ENCODE measurements around the gene ZAR1. TPM values are rescaled to one million over a fixed set of nuclear protein-coding genes. Genes with fewer than 3 reads are reported as not detected.
A peak's percentile ranks its signal among the peaks of the same experiment; 100 is the strongest.
"Not testable (repeated sequence)": the region's sequence is repeated elsewhere in the genome, so short reads cannot be mapped to it uniquely, and the experiment has no call there.

The ZAR1 gene, protein sequence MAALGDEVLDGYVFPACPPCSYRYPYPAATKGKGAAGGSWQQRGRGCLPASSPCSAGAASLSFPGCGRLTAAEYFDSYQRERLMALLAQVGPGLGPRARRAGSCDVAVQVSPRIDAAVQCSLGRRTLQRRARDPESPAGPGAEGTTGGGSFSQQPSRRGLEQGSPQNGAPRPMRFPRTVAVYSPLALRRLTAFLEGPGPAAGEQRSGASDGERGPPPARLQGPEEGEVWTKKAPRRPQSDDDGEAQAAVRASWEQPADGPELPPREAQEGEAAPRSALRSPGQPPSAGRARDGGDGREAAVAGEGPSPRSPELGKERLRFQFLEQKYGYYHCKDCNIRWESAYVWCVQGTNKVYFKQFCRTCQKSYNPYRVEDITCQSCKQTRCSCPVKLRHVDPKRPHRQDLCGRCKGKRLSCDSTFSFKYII
- not detected for total RNA-seq
- 0 to 0.12 reads per million in 2 donors for total RNA-seq

DNA sequence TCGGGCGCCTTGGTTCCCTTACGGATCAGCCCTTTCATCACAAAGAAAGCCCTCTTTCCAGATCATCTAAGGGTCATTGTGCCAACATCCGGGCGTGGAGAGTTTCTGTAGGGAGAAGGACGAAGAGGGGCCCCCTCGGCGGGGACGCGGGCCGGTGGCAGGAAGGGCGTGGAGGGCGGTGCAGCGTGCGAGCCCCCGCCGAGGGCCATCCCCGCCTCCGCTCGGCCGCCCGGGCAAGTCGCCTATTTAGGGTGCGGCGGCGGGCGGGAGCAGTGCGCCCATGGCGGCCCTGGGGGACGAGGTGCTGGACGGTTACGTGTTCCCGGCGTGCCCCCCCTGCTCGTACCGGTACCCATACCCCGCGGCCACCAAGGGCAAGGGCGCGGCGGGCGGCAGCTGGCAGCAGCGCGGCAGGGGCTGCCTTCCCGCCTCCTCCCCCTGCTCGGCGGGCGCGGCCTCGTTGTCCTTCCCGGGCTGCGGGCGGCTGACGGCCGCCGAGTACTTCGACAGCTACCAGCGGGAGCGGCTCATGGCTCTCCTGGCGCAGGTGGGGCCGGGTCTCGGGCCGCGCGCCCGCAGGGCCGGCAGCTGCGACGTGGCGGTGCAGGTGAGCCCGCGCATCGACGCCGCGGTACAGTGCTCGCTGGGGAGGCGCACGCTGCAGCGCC lies at the start of gene ZAR1:
Gene ZAR1, plus strand, starts transcription at position 241 of the 668 bp plus-strand sequence. Its CDS starts 40 bp downstream, at position 281.
- H3K4me1 Mint-ChIP-seq: no peaks in the 10 kb centered on the region
- peak; percentile 20 for ATAC-seq
- no peaks in the 10 kb centered on the region for H3K9me3 ChIP-seq (ENCODE audit: control insufficient read depth, low read length, poor library complexity, severe bottlenecking)
- peaks cover 43% of the 10 kb centered on the region for H3K27me3 Mint-ChIP-seq
- H3K4me3 Mint-ChIP-seq: peak within 1 kb of the TSS; percentile 72
- H3K36me3 Mint-ChIP-seq (ENCODE audit: low read depth): no peaks in the 10 kb centered on the region
- no peak within 1 kb of the TSS for H3K27ac Mint-ChIP-seq
- DNase-seq: no peak

DNA sequence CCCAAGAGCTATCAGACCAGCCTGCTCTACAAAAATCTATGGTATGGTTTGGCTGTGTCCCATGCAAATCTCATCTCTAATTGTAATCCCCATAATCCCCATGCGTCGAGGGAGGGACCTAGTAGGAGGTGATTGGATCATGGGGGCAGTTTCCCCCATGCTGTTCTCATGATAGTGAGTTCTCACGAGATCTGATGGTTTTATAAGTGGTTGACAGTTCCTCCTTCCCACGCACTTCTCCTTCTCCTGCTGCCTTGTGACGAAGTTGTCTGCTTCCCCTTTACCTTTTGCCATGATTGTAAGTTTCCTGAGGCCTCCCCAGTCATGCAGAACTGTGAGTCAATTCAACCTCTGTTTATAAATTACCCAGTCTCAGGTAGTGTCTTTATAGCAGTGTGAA lies 49.1 kb upstream of the ZAR1 start:
- peaks cover 14% of the 10 kb centered on the region for H3K27me3 Mint-ChIP-seq
- not testable (repeated sequence) for H3K4me3 Mint-ChIP-seq; H3K4me1 Mint-ChIP-seq; H3K36me3 Mint-ChIP-seq (ENCODE audit: low read depth); ATAC-seq; H3K27ac Mint-ChIP-seq; DNase-seq; H3K9me3 ChIP-seq (ENCODE audit: control insufficient read depth, low read length, poor library complexity, severe bottlenecking)

DNA sequence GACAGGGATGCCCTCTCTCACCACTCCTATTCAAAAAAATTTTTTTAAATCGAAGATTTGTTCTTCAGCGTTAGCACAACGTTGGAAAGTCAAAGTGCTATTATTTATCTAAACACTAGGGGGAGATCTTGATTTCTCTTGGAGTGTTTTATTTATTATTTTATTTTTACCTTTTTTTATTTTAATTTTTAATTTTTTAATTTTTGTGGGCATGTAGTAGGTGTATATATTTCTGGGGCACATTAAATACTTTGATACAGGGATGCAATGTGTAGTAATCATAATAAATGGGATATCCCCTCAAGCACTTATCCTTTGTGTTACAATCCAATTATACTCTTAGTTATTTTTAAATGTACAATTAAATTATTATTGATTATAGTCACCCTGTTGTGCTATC lies 44.3 kb upstream of the ZAR1 start:
- H3K36me3 Mint-ChIP-seq (ENCODE audit: low read depth): no peaks in the 10 kb centered on the region
- no peaks in the 10 kb centered on the region for H3K9me3 ChIP-seq (ENCODE audit: control insufficient read depth, low read length, poor library complexity, severe bottlenecking)
- H3K4me3 Mint-ChIP-seq: no peak overlapping the region
- H3K4me1 Mint-ChIP-seq: no peaks in the 10 kb centered on the region
- DNase-seq: no peak
- H3K27me3 Mint-ChIP-seq: peaks cover 14% of the 10 kb centered on the region
- no peak for ATAC-seq
- H3K27ac Mint-ChIP-seq: no peak overlapping the region

DNA sequence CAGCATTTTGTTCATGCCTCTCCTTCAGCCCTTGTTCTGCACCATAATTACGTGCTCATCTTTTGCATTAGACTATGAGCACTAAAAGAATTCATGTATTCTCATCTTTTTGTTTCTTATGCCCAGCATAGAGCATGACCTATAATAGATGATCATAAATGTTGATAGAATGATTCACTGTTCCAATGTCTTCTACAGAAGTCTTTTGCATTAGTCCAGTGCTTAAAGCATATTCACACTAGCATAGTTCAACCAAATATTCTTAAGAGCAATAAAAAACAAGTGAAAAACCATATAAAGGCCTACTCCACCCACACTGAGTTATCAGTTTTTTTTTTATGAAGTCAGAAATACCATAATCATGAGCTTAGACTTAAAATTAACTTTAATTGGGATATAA lies 43.4 kb upstream of the ZAR1 start:
- ATAC-seq (no peak), DNase-seq (no peak)
- H3K4me1 Mint-ChIP-seq: no peaks in the 10 kb centered on the region
- no peak overlapping the region for H3K4me3 Mint-ChIP-seq
- H3K9me3 ChIP-seq (ENCODE audit: control insufficient read depth, low read length, poor library complexity, severe bottlenecking): no peaks in the 10 kb centered on the region
- H3K36me3 Mint-ChIP-seq (ENCODE audit: low read depth): no peaks in the 10 kb centered on the region
- peaks cover 12% of the 10 kb centered on the region for H3K27me3 Mint-ChIP-seq
- no peak overlapping the region for H3K27ac Mint-ChIP-seq

DNA sequence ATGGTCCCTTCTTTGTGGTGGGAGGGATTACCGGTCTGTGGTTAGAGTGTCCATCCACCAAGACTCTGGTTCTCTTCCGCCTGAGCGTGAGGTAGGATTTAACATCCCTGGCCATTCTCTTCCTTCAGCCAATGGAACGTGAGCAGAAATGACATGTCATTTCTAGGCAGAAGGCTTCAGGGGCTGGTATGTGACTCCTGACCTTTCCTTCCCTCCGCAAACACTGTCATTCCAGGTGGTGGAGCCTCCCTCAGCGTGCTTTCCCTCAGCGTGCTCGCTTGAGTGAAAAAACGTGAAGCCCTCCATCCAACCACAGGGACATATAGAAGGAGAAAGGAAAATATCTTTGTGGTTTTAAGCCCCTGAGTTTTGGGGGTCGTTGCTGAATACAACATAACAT lies 40.9 kb upstream of the ZAR1 start:
- no peak overlapping the region for H3K4me3 Mint-ChIP-seq
- DNase-seq: no peak
- H3K27me3 Mint-ChIP-seq: peaks cover 12% of the 10 kb centered on the region
- no peaks in the 10 kb centered on the region for H3K4me1 Mint-ChIP-seq
- H3K27ac Mint-ChIP-seq: no peak overlapping the region
- no peak for ATAC-seq
- no peaks in the 10 kb centered on the region for H3K9me3 ChIP-seq (ENCODE audit: control insufficient read depth, low read length, poor library complexity, severe bottlenecking)
- no peaks in the 10 kb centered on the region for H3K36me3 Mint-ChIP-seq (ENCODE audit: low read depth)

DNA sequence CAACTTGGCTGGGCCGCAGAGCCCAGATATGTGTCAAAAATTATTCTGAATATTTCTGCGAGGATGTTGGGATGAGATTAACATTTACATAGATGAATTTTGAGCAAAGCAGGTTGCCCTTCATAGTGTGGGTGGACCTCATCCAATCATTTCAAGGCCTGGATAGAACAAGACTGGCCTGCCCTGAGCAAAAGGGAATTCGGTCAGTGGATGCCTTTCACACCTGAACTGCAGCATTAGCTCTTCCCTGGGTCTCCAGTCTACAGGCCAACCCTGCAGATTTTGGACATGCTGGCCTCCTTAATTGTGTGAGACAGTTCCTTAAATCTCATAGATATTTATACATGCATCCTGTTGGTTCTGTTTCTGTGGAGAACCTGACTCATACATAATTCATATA lies 39.3 kb upstream of the ZAR1 start:
- Mint-ChIP-seq H3K27ac (no peak overlapping the region), H3K36me3 (ENCODE audit: low read depth) (no peaks in the 10 kb centered on the region), H3K27me3 (peaks cover 12% of the 10 kb centered on the region), H3K4me1 (no peaks in the 10 kb centered on the region), H3K4me3 (no peak overlapping the region)
- DNase-seq (no peak), ATAC-seq (no peak)
- no peaks in the 10 kb centered on the region for H3K9me3 ChIP-seq (ENCODE audit: control insufficient read depth, low read length, poor library complexity, severe bottlenecking)

DNA sequence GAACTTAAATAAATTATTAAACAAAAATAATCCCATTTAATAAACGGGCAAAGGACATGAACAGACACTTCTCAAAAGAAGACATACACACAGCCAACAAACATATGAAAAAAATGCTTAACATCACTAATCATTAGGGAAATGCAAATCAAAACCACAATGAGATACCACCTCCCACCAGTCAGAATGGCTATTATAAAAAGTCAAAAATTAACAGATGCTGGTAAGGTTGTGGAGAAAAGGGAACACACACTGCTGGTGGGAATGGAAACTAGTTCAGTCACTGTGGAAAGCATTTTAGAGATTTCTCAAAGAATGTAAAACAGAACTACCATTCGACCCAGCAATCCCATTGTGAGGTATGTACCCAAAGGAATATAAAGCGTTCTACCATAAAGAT lies 38.4 kb upstream of the ZAR1 start:
- not testable (repeated sequence) for DNase-seq; ATAC-seq; H3K4me3 Mint-ChIP-seq; H3K9me3 ChIP-seq (ENCODE audit: control insufficient read depth, low read length, poor library complexity, severe bottlenecking); H3K36me3 Mint-ChIP-seq (ENCODE audit: low read depth); H3K27ac Mint-ChIP-seq; H3K4me1 Mint-ChIP-seq
- H3K27me3 Mint-ChIP-seq: peaks cover 12% of the 10 kb centered on the region

DNA sequence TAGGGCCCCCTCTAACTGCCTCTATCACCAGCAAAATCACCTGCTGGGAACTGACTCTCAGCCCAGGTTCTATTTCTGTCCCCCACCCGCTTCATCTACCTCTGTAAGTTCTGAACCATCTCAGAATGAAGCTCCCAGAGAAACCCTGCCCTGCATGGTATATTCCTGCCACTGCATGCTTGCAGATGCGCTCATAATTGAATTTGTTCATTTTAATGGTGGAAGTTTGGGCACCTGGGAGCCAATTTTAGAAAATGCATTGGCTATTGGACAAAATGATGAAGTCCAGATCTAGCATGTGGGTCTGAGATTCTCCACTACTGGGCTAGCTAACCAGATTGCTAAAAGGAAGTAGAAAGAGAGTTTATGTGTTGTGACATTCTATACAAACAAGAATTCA lies 35.5 kb upstream of the ZAR1 start:
- Mint-ChIP-seq H3K4me3 (no peak overlapping the region), H3K27ac (no peak overlapping the region)

DNA sequence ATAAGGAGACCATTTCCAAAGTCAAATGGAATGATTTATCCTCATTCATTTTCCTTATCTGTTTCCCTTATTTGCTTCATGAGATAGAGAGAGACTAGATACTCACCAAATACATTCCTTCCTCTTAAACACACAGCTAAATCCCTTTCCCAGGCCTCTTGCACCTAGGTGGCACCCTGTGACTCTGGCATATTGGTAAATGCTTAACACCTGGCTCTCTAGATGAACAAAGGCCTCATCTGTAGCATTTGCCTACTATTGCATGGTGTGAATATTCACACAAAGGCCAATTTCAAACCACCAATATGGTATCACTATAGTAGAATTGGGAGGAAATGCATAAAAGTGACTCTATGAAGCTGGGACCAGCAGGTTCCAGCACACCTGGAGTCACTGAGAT lies 29.1 kb upstream of the ZAR1 start:
- ATAC-seq (no peak), DNase-seq (no peak)
- Mint-ChIP-seq H3K4me3 (no peak overlapping the region), H3K36me3 (ENCODE audit: low read depth) (peaks cover 2% of the 10 kb centered on the region), H3K27ac (no peak overlapping the region), H3K4me1 (no peaks in the 10 kb centered on the region), H3K27me3 (peaks cover 5% of the 10 kb centered on the region)
- no peaks in the 10 kb centered on the region for H3K9me3 ChIP-seq (ENCODE audit: control insufficient read depth, low read length, poor library complexity, severe bottlenecking)

More for the DNA sequence above, 35.5 kb upstream of the ZAR1 start:
- Mint-ChIP-seq H3K4me1 (no peaks in the 10 kb centered on the region), H3K36me3 (ENCODE audit: low read depth) (no peaks in the 10 kb centered on the region), H3K27me3 (peaks cover 10% of the 10 kb centered on the region)
- ATAC-seq (no peak), DNase-seq (no peak)
- H3K9me3 ChIP-seq (ENCODE audit: control insufficient read depth, low read length, poor library complexity, severe bottlenecking): no peaks in the 10 kb centered on the region

DNA sequence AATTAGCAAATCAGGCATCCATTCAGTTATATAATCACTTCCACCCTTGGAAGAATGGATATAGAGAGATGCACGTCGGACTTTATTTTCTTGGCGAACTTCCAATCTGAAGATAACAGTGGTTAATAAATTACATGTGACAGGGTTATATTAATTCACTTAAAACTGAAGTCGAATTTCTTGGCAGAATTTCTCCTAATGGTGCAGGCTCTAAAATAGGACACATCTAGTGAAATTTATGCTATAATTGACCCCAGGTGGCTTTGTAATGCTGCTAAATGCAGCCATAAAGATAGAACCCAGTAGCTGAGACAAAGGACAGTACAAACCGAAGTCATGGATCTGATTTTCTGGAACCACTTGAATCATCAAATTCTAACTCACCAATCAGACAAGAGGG lies 27.7 kb upstream of the ZAR1 start:
- DNase-seq (no peak), ATAC-seq (no peak)
- no peaks in the 10 kb centered on the region for H3K9me3 ChIP-seq (ENCODE audit: control insufficient read depth, low read length, poor library complexity, severe bottlenecking)
- Mint-ChIP-seq H3K36me3 (ENCODE audit: low read depth) (peaks cover 2% of the 10 kb centered on the region), H3K4me3 (no peak overlapping the region), H3K27me3 (peaks cover 5% of the 10 kb centered on the region), H3K27ac (no peak overlapping the region), H3K4me1 (no peaks in the 10 kb centered on the region)

DNA sequence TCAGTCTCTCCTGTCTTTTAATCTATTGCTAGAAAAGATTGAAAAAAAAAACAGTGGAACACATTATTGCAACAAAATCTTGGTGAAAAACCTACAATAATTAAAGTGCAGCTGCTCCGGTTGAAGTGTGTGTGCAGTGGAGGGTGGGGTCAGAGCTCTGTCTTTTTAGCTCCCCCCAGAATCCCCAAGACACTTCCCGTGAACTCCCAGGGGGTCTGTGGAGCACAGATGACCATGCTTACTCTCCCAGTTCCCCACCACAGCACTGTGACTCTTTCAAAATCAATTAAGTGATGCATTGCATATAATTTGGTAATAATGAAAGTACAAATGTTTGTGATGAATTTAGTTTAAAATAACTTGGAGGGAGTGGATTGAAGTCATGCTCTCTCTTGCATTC lies 22.6 kb upstream of the ZAR1 start:
- Mint-ChIP-seq H3K27ac (no peak overlapping the region), H3K27me3 (peaks cover 22% of the 10 kb centered on the region), H3K4me1 (peaks cover 2% of the 10 kb centered on the region), H3K36me3 (ENCODE audit: low read depth) (peaks cover 4% of the 10 kb centered on the region), H3K4me3 (no peak overlapping the region)
- DNase-seq (no peak), ATAC-seq (no peak)
- no peaks in the 10 kb centered on the region for H3K9me3 ChIP-seq (ENCODE audit: control insufficient read depth, low read length, poor library complexity, severe bottlenecking)

DNA sequence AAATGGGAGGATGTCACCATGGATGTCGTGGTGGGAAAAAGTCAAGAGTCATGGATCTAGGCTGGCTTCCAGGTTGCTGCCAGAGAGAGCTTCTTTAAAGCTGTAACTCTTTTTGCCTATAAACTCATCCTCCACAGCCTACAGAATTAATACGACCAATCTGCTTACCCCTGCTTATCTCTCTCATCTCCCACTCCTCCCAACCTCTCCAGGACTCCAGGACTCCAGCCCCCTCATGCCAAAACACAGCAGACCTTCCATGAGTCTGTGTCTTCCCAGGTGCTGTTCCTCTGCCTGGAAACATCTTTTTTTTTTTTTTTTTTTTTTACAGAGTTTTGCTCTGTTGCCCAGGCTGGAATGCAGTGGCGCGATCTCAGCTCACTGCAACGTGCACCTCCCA lies 22.2 kb upstream of the ZAR1 start:
- DNase-seq (no peak), ATAC-seq (no peak)
- Mint-ChIP-seq H3K4me3 (peak overlapping the region; percentile 57), H3K27me3 (peaks cover 22% of the 10 kb centered on the region), H3K4me1 (peaks cover 2% of the 10 kb centered on the region), H3K27ac (no peak overlapping the region), H3K36me3 (ENCODE audit: low read depth) (peaks cover 4% of the 10 kb centered on the region)
- no peaks in the 10 kb centered on the region for H3K9me3 ChIP-seq (ENCODE audit: control insufficient read depth, low read length, poor library complexity, severe bottlenecking)

DNA sequence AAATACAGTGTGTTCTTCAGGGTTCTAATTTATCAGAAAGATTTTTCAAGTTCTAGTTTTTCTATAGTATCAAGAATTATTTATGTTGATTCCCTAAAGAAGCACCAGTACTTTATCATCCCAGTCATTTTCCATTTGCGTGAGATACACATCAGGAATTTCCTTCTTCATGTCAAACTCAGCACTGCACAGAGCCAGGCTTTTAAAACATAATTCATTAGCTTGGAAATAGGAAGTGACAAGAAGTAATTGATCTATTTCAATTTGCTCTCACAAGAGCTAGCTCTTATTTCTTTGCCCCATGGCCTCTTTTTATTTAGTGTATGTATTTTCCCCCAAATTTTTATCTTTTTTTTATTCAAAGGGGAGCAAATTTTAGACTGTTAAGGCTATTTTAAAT lies 19.9 kb upstream of the ZAR1 start:
- no peaks in the 10 kb centered on the region for H3K9me3 ChIP-seq (ENCODE audit: control insufficient read depth, low read length, poor library complexity, severe bottlenecking)
- ATAC-seq (no peak), DNase-seq (no peak)
- Mint-ChIP-seq H3K36me3 (ENCODE audit: low read depth) (peaks cover 4% of the 10 kb centered on the region), H3K27me3 (peaks cover 22% of the 10 kb centered on the region), H3K4me1 (peaks cover 2% of the 10 kb centered on the region), H3K4me3 (no peak overlapping the region), H3K27ac (no peak overlapping the region)

DNA sequence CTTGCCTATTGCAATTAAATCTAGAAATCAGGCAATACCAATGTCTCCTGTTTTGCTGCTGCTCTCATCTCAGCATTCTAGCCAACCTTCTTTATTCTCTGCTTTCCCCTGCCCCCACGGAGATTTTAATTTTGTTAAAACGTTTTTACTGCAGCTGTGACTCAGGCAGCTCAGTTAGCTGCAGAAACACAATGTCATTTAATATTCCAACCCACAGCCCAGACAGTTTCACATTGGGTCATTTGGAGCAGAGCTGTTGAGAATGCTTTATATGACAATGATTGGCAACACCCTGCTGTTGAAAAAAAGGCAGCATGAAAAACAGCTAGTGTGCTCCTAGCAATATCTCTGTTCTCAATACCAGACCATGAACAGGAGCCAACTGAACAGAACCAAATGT lies 19.5 kb upstream of the ZAR1 start:
- Mint-ChIP-seq H3K27me3 (peaks cover 25% of the 10 kb centered on the region), H3K4me1 (peaks cover 2% of the 10 kb centered on the region), H3K36me3 (ENCODE audit: low read depth) (peaks cover 4% of the 10 kb centered on the region), H3K4me3 (no peak overlapping the region), H3K27ac (no peak overlapping the region)
- no peak for ATAC-seq
- H3K9me3 ChIP-seq (ENCODE audit: control insufficient read depth, low read length, poor library complexity, severe bottlenecking): no peaks in the 10 kb centered on the region
- no peak for DNase-seq
